ENCODE data around the gene ABHD12B. TPM values are rescaled to one million over a fixed set of nuclear protein-coding genes. Genes with fewer than 3 reads are reported as not detected.

ABHD12B gene, protein sequence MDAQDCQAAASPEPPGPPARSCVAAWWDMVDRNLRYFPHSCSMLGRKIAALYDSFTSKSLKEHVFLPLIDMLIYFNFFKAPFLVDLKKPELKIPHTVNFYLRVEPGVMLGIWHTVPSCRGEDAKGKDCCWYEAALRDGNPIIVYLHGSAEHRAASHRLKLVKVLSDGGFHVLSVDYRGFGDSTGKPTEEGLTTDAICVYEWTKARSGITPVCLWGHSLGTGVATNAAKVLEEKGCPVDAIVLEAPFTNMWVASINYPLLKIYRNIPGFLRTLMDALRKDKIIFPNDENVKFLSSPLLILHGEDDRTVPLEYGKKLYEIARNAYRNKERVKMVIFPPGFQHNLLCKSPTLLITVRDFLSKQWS
- total RNA-seq (not detected in 2 replicates), polyA plus RNA-seq (not detected in 2 replicates), polyA minus RNA-seq (not detected in 2 replicates), Bru-seq, nascent RNA (not detected), BruChase-seq, experiment 1, labeled RNA remaining after a 6-hour chase (percentile 3 among the genes with signal in this experiment), BruChase-seq, experiment 2, labeled RNA remaining after a 2-hour chase (percentile 3 among the genes with signal in this experiment)
- not detected in 2 replicates for polyA plus RNA-seq (2011; cell fraction: cytosol; rRNA removed)
- not detected in 2 replicates for polyA plus RNA-seq (2011; cell fraction: nucleus; rRNA removed)
- polyA plus RNA-seq (2012) = 0.19 TPM in 1 of 2 replicates, not detected in the other
- not detected for polyA minus RNA-seq (2011; cell fraction: cytosol; rRNA and poly(A)+ RNA removed)
- polyA minus RNA-seq (2011; cell fraction: nucleus; rRNA and poly(A)+ RNA removed) = not detected in 2 replicates
- long read RNA-seq = 0 reads

DNA sequence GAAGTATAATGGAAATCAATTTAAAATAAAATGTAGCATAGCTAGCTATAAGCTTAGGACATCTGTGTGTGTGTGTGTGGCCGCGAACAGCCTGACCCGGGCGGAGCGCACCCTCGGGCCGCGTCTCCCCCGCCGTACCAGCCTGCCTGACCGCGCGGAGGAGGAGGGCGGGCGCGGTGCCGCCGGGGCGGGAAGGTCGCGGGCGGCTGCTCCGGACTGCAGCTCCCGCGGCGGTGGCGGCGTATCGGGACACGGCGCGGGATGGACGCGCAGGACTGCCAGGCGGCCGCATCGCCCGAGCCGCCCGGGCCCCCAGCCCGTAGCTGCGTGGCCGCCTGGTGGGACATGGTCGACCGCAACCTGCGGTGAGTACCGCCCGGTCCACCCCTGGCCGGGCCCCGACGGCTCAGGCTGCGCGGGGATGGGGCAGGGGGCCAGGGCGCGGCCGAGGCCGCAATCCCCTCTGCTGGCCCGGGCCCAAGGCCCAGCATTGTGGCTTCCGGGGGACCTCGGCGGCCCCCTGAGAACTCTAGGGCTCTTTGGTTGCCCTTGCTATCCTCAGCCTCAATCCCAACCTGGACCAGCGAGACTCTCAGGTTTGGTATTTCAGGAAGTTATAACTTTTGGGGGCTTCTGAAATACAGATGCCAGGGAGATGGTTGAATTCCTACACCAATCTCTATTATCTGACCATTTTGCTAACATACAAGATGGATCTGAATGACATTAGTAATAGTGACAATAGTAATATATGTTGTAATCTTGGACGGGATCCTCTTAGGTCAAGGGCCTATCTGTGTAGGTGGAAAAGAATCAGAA, at the start of gene ABHD12B:
ABHD12B (plus strand) TSS at position 140 of the 819 bp plus-strand sequence; CDS start at position 262, 122 bp downstream.
- H3K9me1 ChIP-seq (replicated peaks; ENCODE audit: control insufficient read depth, extremely low read depth, insufficient read depth, low read length) = no peaks in the 10 kb centered on the region
- H3K27me3 ChIP-seq (ENCODE audit: control insufficient read depth in 2 of 2, insufficient read depth in 2 of 2, low read length in 2 of 2) = peaks cover 48 to 71% of the 10 kb centered on the region in 2 experiments
- TF ChIP-seq POLR2AphosphoS5 (IDR thresholded peaks at IDR 0.05; ENCODE audit: insufficient read depth, low read depth, low read length) (no peak), MYC (IDR thresholded peaks at IDR 0.05; ENCODE audit: low read depth, low read length) (no peak), CTCF (IDR thresholded peaks at IDR 0.05; ENCODE audit: extremely low read depth in 1 of 2, insufficient read depth in 1 of 2, low read depth in 1 of 2, low read length in 2 of 2) (no peak), POLR2A (IDR thresholded peaks at IDR 0.05; ENCODE audit: low read depth, low read length) (no peak), EZH2 (IDR thresholded peaks at IDR 0.05; ENCODE audit: borderline replicate concordance, low read depth, low read length, severe bottlenecking) (peak; percentile 67), FOS (IDR thresholded peaks at IDR 0.05; ENCODE audit: borderline replicate concordance, insufficient read depth, low read length) (no peak), JUN (IDR thresholded peaks at IDR 0.05; ENCODE audit: borderline replicate concordance, insufficient read depth, insufficient read length, low read depth) (no peak), GATA2 (IDR thresholded peaks at IDR 0.05; ENCODE audit: insufficient read depth, insufficient read length, low read depth, low read length) (no peak), MAX (IDR thresholded peaks at IDR 0.05; ENCODE audit: insufficient read depth, insufficient read length) (no peak)
- H3K9ac ChIP-seq (replicated peaks; ENCODE audit: extremely low read depth, insufficient read depth, low read length) = no peak within 1 kb of the TSS
- H3K9me3 ChIP-seq (replicated peaks; ENCODE audit: control insufficient read depth, insufficient read depth, low read length) = no peaks in the 10 kb centered on the region
- H3K27ac ChIP-seq (ENCODE audit: insufficient read depth, low read depth, low read length) = no peak within 1 kb of the TSS
- peak within 1 kb of the TSS; percentile 61 for H2AFZ ChIP-seq (ENCODE audit: low read depth, low read length)
- intact Hi-C loops (cut with micrococcal nuclease) = no loop called here
- no peaks in the 10 kb centered on the region for H4K20me1 ChIP-seq (replicated peaks; ENCODE audit: control insufficient read depth, extremely low read depth, insufficient read depth, low read length)
- no peak within 1 kb of the TSS for H3K4me2 ChIP-seq (ENCODE audit: insufficient read depth, low read length)
- POLR2A ChIA-PET = no interaction called here
- DNase-seq (ENCODE audit: low read depth, low spot score) (no peak), FAIRE-seq (no peak)
- no TSS peak for BruUV-seq (replicated peaks)
- no peaks in the 10 kb centered on the region for H3K79me2 ChIP-seq (ENCODE audit: control insufficient read depth, insufficient read depth, low read length)
- H3K4me3 ChIP-seq (replicated peaks in 1 of 3; ENCODE audit: insufficient read depth in 1 of 3, low read depth in 1 of 3, low read length in 3 of 3) = peak within 1 kb of the TSS in 1 of 3 experiments; percentile 31
- H3K36me3 ChIP-seq (ENCODE audit: control insufficient read depth in 2 of 2, extremely low read depth in 1 of 2, insufficient read depth in 2 of 2, low read length in 2 of 2) = no peaks in the 10 kb centered on the region
- CTCF ChIA-PET = interaction anchor here (1.3 to 1.6 kb wide), 2 partner anchors 12 to 13 kb away, joined by 3 to 6 read pairs; no protein-coding TSS in a partner anchor
- H3K4me1 ChIP-seq (ENCODE audit: control insufficient read depth, extremely low read depth, insufficient read depth, low read length) = no peaks in the 10 kb centered on the region
- dilution Hi-C loops (cut with MboI; ENCODE audit: extremely low pct_ligation_motif_present, low sequenced_read_pairs) = no loop called here
